Fibroblast of mammary gland (primary cell): ENCODE measurements around the gene HIVEP2.

Experiments used
- DNase-seq: peaks from one replicate; pipeline ENCODE4 v3.0.0-alpha.2; 2010; ENCODE audit warnings: low read depth
- H3K4me3 ChIP-seq: 2 replicates; pipeline ENCODE4 v1.5.1; 2011; ENCODE audit warnings: low read depth, mild to moderate bottlenecking, low read length, moderate library complexity; ENCODE audit not compliant: control insufficient read depth
- CTCF ChIP-seq: conservative IDR thresholded peaks from 2 replicates; pipeline ENCODE4 v1.5.1; 2011; ENCODE audit warnings: low read depth, low read length, inconsistent platforms; ENCODE audit not compliant: control insufficient read depth, insufficient read depth

The HIVEP2 gene

DNA sequence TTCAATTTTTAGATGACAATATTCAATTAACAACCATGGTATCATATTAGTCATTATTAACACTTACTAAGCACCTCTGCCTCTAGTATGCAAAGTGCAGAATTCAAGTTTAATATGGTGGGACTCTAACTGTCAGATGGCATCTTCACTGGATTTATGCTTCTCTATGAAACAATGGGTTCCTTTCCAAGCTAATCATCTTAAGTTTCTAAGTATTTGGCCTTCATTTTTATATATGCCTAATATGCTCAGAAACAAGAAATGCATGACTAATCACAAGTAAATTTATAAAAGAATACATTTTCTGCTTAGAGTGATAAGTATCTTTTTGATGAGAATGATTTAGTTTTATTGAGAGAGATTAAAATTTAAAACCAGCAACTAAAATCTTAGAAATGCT lies 144.7 kb downstream of the HIVEP2 start:
- no peak for TF ChIP-seq CTCF
- DNase-seq, result no peak

DNA sequence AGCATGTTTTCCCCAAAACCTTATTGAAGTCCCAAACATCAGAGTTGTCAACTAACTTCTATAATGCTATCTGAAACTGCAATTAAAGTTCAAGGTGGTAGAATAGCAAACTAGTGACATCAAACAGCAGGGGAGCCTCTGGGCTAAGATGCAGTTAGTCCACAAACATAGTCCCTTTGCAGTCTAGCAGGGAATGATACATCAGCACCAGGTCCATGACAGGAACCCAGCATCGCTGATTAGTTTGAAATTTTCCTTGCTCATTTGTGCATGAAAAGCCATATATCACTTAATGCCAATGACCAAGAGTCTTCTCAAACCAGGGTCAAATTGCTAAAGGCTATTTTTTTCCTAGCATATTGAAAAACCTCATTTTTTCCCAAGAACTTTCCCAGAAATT lies 145.3 kb downstream of the HIVEP2 start:
- DNase-seq, result no peak
- no peak overlapping the region for H3K4me3 ChIP-seq
- no peak for TF ChIP-seq CTCF

More for the DNA sequence above, 144.7 kb downstream of the HIVEP2 start:
- H3K4me3 ChIP-seq, result no peak overlapping the region

DNA sequence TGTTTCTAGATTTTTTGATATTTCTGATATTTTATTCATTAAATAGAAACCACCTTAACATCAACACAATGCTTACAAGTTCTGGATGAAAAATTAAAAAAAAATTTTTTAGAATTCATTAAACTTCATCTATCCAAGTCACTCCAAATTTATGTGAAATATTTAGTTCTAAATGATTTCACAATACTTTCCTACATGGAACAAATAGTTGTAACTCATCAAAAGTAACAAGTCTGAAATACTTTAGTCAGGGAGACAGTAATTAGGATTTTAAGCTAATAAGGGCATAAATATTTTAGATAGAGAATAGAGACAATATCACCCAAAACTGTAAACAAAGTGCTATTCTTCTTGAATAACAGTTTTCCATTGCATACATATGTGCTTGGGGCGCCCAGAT lies 147.8 kb downstream of the HIVEP2 start:
- DNase-seq, result no peak
- no peak for TF ChIP-seq CTCF
- no peak overlapping the region for H3K4me3 ChIP-seq

DNA sequence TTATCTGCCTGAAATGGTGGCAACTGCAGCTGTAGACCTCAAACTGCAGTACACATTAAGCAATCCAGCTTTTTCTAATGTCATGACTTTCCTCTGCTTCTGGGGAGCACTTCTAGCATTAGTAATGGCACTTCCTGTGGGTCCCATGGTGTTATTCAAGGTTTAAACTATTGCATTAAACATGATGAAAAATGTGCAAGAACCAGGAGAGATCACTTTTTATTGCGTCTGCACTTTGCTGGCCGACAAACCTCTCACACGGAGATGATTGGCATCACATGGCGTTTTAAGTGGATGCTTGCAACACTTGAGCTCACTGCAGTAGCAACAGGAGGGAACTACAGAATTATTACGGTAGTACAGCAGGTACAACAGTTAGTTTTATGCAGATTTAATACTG lies 148.4 kb downstream of the HIVEP2 start:
- H3K4me3 ChIP-seq, result no peak overlapping the region
- DNase-seq, result peak; percentile 69
- no peak for TF ChIP-seq CTCF

- DNase-seq, result no peak
- no peak overlapping the region for H3K4me3 ChIP-seq
- no peak for TF ChIP-seq CTCF
Observed at GRCh38 chr6:142796024-142796423, 149.0 kb downstream of the HIVEP2 start.

DNA sequence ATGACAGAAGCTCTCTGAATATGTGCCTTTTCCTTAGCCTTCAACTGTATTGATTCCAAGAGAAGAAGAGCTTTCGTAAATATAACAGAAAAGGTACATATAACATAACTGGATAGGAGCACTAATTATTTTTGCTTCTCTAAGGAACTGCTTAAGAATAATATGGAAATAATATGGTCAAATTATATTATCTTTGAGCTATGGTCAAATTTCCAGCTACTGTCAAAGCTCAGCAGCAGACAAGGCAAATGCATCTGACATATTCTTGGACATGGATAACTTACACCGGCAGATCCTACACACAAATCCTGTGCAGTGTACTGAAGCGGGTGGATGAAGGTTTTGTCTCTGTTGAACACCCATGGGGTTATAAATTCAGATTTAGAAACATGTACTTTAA lies 150.6 kb downstream of the HIVEP2 start:
- no peak overlapping the region for H3K4me3 ChIP-seq
- no peak for TF ChIP-seq CTCF
- no peak for DNase-seq

DNA sequence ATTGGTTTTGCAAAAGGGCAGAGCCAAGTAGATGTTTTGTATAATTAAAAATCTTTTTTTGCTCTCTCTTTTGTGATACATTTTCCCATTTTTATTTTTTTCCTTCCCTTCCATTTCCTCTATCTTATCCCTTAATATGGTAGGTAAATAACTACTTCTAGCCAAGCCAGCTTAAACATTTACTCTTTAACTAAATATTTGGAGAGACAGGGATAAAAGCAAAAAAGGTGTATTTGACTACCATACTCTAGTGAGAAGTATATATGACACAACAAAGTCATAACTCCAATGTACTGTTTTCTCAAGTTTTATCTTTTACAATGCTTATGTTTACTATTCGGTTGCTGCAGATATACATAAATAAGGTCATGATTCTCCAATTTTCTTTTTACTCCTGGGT lies 154.7 kb downstream of the HIVEP2 start:
- no peak for TF ChIP-seq CTCF
- DNase-seq, result no peak
- H3K4me3 ChIP-seq, result no peak overlapping the region
